Activated T-cell treated with anti-CD3 and anti-CD28 coated beads, Interleukin-2, amount 50 U/mL, for 48 hours (primary cell): ENCODE results near the gene C2CD2.

Experiments
- DNase-seq, 2 experiments: peaks; one replicate each; pipeline ENCODE4 v3.0.0-alpha.2; 2020

Gene C2CD2

GRCh38 chr21:41929248-41929647, 24.6 kb downstream of the C2CD2 start:
- no peak for DNase-seq

- DNase-seq: no peak
These were observed 25.1 kb downstream of the C2CD2 start for GRCh38 chr21:41928621-41929220.

GRCh38 chr21:41927727-41928409, 25.9 kb downstream of the C2CD2 start:
- no peak for DNase-seq

GRCh38 chr21:41926807-41927171, 27.0 kb downstream of the C2CD2 start:
- DNase-seq: no peak

GRCh38 chr21:41926117-41926806, 27.6 kb downstream of the C2CD2 start:
- DNase-seq: peak; percentile 43 to 57

GRCh38 chr21:41925767-41926116, 28.1 kb downstream of the C2CD2 start:
- no peak for DNase-seq

GRCh38 chr21:41924368-41924754, 29.5 kb downstream of the C2CD2 start:
- DNase-seq: no peak

- DNase-seq: peak; percentile 31 to 44
These were observed 30.0 kb downstream of the C2CD2 start for GRCh38 chr21:41923631-41924367.

GRCh38 chr21:41923186-41923585, 30.6 kb downstream of the C2CD2 start:
- no peak for DNase-seq

- no peak for DNase-seq
These were observed 32.8 kb downstream of the C2CD2 start for GRCh38 chr21:41921021-41921420.

- DNase-seq: no peak
These were observed 33.3 kb downstream of the C2CD2 start for GRCh38 chr21:41920476-41920875.

- DNase-seq: no peak
These were observed 34.0 kb downstream of the C2CD2 start for GRCh38 chr21:41919666-41920398.

GRCh38 chr21:41918561-41919358, 35.1 kb downstream of the C2CD2 start:
- no peak for DNase-seq

GRCh38 chr21:41917531-41917930, 36.3 kb downstream of the C2CD2 start:
- DNase-seq: no peak

GRCh38 chr21:41916888-41917433, 36.9 kb downstream of the C2CD2 start:
- DNase-seq: no peak

- no peak for DNase-seq
These were observed 38.9 kb downstream of the C2CD2 start for GRCh38 chr21:41914965-41915364.

- DNase-seq: no peak
These were observed 39.5 kb downstream of the C2CD2 start for GRCh38 chr21:41914358-41914757.

- no peak for DNase-seq
These were observed 40.6 kb downstream of the C2CD2 start for GRCh38 chr21:41913230-41913629.

- DNase-seq: no peak
These were observed 45.0 kb downstream of the C2CD2 start for GRCh38 chr21:41908829-41909228.

GRCh38 chr21:41907496-41908258, 46.1 kb downstream of the C2CD2 start:
- no peak for DNase-seq

GRCh38 chr21:41906770-41907169, 47.0 kb downstream of the C2CD2 start:
- DNase-seq: no peak
